ENCODE data around the gene DPEP2NB.
"Not testable (repeated sequence)": the region's sequence is repeated elsewhere in the genome, so short reads cannot be mapped to it uniquely, and the experiment has no call there.

DPEP2NB gene, protein sequence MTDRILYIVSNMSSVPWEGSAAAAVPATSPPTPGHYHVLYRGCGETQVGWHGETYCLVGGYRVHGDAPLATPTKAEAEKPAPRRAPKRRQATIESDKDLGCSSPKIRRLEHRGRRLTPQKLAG

DNA sequence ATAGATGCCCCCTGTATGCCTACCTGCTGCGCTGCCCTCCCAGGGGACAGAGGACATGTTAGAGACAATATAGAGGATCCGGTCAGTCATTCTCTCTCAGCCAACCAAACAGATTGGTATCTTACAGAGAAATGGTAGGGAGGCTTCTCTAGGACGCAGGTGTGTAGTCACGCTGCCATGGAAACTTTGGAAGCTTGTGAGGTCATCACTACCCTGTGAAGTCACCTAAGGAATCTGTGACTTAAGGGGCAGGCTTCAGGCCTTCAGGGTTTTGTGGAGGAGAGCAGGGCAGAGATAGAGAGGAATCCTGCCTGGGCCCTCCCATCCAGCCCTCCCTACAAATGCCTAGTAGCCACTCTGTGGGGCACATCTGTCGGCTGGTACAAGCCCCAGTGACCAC is at the start of gene DPEP2NB:
Gene DPEP2NB, minus strand, starts transcription at position 231 of the 400 bp plus-strand sequence. Its CDS starts 141 bp downstream, at position 90.
- DNase-seq, result no peak

DNA sequence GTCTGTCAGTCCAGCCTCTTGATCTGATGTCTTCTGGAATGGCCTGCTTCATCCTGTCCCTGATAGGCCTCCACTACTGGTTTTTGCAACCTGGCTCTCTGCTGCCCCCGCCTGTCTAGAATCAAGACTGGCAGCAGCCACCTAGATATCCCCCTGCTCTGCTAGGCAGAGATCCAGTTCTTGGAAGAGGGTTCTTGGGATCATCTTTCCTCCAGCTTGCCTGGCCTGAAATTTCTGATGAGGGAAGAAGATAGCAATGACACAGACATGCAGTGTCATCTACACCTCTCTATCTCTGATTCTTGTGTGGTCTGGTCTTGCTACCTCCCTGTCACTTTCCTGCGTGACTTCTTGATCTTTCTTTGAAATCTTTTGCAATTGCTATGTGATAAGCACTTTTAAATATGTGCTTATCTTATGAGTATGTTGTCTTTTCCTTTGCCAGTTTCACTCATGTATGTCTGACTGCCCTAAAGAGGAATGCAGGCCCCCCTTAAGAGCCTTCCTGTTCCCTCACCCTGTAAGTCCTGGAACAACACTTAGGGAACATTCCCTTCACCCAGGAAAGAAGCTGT is 49.2 kb upstream of the DPEP2NB start:
- peak; percentile 70 for DNase-seq

DNA sequence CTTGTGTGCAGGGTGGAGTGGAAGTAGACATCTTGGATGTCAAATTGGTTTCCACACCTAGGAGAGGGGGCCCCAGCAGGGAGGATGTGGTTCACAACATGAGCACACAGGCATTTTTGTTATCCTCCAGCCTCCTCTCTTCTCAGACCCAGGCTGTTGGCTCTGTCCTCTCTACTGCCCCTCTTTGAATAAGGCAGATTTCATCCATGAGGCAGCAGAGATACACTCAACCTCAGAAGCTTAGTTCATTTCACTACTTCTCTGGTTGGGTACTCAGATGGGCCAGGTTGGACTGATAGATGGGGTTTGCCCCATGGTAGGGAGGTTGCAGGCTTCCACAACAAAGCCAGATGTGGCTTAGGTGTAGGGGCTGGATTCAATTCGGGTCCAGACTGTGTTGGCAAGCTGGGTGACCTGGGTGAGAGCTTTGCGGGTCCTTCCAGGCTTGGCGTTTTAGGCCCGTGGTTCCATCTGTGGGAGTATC is 47.2 kb upstream of the DPEP2NB start:
- DNase-seq, result no peak

DNA sequence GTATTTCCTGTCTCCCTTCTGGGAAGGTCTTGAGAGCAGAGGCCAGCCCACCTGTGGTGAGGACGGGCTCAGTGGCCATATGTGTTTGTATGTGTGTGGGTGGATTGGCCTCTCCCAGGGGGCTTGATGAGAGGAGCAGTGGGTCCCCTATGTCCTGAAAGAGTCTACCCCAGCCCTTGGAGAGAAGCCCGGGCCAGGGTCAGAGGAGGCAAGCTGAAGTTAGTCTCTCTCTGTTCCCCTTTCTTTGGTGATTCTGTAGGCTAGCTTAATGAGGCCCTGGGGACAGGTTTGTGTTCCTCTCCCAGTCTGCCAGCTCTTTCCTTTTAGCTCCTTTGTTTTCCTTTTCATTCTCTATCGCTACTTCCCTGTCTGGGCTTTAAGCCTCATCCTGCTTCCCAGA is 45.7 kb upstream of the DPEP2NB start:
- no peak for DNase-seq

DNA sequence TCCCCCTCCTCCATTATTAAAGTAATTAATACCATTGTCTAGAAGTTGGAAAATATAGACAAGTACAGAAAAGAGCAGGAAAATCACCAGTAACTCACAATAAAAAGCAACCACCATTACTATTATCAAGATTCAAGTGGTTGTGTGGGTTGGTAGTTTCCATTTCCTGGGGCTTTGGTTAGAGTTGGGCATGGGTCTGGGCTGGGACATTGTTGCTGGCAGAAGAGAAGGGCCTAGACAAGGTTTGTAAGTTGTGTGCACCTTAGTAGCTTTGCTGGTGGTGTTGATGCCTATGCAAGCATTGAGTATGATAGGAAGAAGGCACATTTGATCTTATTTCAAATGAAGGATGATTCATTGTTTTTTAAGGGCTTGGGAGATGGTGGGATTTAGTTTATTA is 44.1 kb upstream of the DPEP2NB start:
- DNase-seq, result no peak

DNA sequence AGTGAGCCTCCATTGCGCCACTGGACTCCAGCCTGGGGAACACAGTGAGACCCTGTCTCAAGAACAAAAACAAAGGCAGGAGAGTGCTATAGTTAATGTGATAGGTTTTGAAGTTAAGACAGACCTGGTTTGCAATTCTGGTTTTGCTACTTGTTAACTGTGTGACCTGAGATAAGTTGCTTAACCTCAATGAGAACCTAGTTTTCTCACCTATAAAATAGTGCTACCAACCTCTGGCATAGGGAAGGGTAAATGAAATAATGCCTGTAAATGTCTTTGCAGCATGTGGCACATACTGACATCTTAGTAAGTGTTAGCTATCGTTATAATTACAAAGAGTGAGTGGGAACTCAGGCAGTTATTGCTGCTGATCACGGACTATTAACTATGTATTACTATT is 39.7 kb upstream of the DPEP2NB start:
- DNase-seq, result no peak

DNA sequence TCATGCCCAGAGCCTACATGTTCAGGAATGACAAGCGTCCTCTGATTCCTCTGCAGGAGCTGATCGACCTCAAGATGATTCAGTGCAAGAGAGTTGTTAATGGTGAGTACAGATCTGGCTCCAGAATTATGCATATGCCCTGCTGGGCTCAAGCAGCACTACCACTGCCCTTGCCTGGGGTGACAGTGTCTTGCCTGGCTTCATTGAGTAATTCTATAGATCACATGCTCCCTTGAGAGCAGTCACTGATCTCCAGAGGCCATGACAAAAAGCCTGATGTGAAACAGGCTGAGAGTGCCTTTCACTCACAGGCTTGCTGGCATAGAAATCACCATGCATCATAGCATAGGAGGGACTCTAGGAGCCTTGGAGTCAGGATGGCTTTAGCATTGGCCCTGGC is 33.7 kb upstream of the DPEP2NB start:
- DNase-seq, result no peak

DNA sequence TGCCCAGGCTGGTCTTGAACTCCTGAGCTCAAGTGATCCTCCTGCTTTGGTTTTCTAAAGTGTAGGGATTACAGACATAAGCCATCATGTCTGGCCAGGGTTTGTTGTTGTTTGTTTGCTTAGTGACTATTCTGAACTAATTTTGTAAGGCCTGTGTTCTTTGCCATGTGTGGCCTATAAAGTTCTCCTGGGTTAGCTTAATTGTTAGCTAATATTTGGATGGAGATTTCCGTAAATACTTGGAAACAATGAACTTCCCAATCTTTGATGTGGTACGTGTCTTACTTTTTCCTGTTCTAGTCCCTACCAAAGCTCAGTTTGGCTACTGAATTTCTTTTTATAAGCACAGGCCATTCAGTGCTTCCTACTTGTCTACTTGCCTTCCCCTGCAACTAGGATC is 32.3 kb upstream of the DPEP2NB start:
- DNase-seq, result no peak

DNA sequence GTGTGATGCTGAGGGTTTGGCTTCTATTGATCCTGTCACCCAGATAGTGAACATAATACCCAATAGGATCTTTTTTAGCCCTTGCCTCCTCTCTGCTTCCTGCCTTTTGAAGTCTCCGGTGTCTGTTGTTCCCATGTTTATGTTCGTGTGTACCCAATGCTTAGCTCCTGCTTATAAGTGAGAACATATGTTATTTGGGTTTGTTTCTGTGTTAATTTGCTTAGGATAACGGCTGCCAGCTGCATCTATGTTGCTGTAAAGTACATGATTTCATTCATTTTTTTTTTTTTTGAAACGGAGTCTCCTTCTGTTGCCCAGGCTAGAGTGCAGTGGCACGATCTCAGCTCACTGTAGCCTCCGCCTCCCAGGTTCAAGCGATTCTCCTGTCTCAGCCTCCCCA is 30.4 kb upstream of the DPEP2NB start:
- DNase-seq, result no peak

DNA sequence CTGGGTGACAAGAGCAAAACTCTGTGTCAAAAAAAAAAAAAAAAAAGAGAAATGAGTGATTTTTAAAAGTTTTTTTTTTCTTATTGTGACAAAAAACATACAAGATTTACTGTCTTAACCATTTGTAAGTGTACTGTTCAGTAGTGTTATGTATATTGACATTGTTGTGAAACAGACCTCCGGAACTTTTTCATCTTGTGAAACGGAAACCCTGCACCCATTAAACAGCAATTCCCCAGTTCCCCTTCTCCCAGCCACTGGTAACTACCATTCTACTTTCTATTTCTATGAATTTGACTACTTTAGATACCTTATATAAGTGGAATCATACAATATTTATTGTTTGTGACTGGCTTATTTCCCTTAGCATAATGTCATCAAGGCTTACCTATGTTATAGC is 26.1 kb upstream of the DPEP2NB start:
- no peak for DNase-seq

DNA sequence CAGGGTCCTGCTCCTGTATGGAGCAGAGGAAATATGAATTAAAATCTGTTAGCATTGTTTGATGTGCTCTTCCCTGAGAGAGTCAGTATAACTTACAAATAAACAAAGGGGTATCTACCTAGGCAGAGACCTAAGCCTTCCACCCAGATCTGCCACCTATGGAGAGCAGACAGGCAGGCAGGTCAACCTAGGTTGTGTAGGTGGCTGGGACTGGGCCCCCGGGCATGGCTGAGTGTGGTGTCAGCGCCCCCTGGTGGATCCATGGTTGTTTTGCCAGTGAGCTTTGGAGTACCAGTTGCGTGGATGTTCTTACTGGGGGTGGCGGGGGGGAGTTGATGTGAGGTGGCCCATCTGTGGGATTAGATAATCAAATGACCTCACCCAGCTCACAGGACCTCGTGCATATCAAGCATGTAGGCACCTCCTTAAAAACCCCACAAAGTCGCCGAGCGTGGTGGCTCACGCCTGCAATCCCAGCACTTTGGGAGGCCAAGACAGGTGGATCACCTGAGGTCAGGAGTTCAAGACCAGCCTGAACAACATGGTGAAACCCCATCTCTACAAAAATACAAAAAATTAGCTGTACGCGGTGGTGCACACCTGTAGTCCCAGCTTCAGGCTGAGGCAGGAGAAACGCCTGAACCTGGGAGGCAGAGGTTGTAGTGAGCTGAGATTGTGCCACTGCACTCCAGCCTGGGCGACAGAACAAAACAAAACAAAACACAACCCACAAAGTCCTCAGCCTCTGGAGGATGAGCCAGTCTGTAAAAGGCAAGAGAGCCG is 25.0 kb upstream of the DPEP2NB start:
- peak; percentile 92 for DNase-seq

DNA sequence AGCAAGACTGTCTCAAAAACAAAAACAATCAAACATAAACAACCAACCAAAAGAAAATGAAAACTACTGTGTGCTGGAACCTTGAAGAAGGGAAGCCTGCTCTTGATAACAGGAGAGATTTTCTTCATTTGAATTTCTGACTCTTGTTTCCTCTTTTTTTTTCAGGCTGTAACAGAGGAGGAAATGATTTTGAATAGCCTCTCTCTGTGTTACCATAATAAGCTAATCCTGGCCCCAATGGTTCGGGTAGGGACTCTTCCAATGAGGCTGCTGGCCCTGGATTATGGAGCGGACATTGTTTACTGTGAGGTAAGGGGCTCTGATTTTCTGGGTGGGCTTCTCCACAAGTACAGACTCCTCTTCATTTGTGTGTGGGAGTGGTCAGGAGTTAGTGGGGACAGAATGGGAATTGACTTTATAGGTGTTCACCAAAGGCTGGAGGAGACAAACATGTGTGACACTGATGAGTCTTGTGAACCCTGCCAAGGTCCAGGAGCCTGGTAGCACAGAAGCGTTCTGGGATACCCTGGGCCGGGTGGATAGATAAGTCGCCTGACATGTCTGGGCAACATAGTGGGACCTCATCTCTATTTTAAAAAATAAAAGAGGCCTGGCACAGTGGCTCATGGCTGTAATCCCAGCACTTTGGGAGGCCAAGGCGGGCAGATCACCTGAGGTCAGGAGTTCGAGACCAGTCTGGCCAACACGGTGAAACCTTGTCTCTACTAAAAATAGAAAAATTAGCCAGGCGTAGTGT is 22.3 kb upstream of the DPEP2NB start:
- DNase-seq, result no peak

DNA sequence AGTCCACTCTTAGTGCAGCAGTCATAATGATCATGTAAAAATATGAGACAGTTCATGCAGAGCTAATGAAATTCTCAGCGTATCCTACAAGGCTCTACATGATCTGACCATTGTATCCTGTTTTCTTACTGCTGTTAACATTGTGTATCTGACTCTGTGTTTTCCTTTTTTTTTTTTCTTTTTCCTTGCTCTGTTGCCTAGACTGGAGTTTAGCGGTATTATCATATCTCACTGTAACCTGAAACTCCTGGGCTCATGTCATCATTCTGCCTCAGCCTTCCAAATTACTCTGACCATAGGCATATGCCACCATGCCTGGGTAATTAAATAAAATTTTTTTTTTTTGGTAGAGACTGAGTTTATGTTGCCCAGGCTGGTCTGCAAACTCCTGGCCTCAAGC is 19.5 kb upstream of the DPEP2NB start:
- no peak for DNase-seq

DNA sequence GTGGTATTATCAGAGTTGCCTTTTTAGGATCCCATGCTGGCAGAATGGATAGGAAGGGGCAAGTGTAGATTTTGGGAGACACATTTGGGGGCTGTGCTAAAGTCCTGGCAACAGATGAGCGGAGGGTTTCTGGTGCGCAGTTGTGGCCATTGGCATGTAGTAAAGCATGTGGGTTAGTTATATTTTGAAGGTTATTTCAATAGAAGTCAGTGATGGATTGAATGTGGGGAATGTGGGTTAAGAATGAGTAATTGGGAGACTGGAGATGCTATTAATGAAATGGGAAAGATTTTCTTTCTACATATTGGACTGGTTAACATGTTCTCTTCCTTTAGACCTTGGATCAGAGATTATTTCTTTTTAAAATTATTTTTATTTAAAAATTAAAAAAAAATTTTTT is 17.4 kb upstream of the DPEP2NB start:
- DNase-seq, result no peak

DNA sequence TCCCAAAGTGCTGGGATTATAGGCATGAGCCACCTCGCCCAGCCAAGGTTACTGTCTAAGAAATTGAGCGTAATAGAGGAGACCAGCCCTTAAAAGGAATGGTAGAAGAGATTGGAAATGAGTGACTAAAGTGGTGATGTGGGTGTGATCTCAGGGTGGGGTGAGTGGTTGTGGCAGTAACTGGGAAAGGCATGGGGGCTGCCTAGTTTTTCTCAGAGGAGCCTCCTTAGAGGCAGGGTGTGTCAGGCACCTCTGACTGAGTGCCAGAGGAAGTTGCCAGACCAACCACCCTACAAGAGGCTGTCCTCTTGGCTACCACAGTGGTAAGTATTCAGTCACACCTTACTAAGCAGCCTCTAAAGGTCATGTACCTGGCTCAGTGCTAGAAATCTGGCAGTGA is 16.2 kb upstream of the DPEP2NB start:
- no peak for DNase-seq

DNA sequence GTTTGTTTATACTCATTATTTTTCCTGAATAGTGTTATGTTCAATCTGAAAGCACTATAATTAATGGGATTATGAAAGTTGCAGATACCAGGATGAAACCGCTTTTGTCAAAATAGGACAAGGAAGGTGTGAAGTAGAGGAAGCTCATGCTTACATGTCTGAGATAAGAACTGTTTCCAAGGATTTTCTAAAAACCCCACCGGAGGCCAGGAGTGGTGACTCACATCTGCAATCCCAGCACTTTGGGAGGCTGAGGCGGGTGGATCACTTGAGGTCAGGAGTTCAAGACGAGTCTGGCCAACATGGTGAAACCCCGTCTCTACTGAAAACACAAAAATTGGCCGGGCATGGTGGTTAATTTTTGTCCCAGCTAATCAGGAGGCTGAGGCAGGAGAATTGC is 14.4 kb upstream of the DPEP2NB start:
- not testable (repeated sequence) for DNase-seq

DNA sequence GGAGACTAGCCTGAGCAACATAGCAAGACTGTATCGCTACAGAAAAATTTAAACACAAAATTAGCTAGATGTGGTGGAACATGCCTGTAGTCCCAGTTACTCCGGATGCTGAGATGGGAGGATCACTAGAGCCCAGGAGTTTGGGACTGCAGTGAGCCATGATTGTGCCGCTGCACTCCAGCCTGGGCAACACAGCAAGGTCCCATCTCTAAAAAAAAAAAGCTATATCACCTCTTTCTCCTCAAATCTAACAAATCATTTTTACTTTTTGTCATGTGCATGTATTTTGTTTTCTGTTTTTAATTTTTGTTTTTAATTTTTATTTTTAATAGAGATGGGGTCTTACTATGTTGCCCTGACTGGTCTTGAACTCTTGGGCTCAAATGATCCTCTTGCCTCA is 13.3 kb upstream of the DPEP2NB start:
- no peak for DNase-seq

DNA sequence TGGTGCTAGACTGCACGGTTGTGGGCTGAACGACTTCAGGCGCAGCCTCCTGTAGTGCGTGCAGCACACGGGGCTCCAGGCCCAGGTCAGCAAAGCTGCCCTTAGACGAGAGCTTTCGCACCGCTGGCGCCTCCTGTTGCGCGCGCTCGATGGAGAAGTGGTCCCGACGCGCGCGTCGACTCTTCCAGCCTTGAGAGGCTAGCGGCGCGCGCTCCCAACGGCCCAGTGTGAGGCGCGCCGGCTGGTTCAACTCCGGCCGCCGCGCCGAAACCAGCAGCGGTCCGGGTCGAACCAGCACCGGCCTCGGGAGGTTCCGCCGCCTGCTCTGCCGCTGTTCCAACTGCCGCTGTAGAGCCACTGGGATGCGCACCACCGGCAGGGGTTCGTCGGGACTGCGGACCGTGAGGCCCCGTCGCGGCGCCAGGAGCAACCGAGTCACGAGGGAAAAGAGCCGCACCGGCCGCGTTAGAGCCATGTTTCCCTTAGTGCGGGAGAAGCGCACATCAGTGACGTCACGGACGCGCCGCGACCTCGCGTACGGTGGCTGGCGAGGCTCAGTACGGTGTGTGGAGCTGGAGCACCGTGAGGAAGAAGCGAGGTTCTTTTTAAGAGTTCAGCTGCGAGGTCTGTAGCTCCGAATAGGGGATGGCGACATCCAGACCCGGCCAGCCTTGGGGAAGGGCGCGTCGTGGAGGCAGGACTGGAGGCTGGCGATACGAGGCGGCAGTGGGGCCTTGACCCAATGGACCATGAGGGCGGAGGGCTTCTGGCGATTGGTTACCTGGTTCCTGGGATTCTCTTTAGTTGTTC is 7.2 kb upstream of the DPEP2NB start, which contains the start of the genes DDX28 and DUS2:
Gene DDX28, minus strand, starts transcription at position 505 of the 810 bp plus-strand sequence. Its CDS starts 30 bp downstream, at position 475.
Gene DUS2, plus strand, starts transcription at position 557 of the 810 bp plus-strand sequence. CDS start 14,740 bp downstream, outside the sequence.
- DNase-seq, result peak; percentile 96

DNA sequence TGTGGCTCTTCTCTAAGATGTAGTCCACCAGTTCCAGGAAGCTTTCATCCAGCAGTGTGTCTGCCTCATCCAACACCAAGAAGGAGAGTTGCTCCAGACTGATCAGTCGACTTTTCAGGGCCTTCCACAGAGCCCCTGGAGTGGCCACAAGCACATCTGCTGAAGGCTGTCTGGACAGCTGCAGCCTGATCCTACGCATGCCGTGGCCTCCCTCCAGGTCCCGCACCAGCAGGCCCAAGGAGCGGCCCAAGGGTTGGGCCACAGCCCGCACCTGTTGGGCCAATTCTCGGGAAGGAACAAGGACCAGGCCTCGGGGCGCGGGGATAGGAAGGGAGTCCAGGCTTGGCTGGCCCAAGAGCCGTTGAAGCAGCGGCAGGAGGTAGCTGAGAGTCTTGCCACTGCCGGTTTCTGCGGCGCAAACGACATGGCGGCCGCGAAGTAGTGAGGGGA is 6.6 kb upstream of the DPEP2NB start:
- no peak for DNase-seq

DNA sequence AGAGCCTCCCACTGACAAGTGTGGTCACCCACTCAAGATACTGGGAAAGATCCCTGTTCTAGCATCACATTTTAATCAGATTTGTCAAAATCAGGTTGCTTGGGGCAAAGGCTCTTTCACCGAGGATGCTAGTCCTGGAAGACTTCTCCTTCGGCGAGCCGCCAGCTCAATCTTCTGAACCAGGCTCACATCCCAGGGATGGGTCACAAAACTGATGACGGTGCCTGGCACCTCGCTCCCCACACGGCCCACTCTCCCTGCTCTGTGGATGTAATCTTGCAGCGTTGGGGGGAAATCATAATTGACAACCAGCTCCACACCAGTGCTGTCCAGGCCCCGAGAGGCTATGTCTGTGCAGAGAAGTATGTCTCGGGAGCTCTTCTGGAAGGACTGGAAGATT is 5.8 kb upstream of the DPEP2NB start:
- no peak for DNase-seq

DNA sequence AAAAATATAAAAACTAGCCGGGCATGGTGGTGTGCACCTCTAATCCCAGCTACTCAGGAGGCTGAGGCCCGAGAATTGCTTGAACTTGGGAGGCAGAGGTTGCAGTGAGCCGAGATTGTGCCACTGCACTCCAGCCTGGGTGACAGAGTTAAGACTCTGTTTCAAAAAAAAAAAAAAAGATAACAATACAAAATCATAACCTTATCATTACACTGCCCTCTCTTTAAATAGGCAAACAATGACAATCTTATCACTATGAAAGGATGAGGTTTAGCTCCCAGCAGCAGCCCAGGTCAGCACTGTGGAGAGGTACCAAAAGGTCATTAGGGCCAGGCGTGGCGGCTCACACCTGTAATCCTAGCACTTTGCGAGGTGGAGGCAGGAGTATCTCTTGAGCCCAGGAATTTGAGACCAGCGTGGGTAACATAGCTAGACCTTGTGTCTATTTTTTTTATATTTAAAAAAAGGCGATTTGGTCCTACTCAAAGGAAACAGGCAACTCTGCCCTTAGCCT is 3.5 kb upstream of the DPEP2NB start:
- DNase-seq, result no peak

DNA sequence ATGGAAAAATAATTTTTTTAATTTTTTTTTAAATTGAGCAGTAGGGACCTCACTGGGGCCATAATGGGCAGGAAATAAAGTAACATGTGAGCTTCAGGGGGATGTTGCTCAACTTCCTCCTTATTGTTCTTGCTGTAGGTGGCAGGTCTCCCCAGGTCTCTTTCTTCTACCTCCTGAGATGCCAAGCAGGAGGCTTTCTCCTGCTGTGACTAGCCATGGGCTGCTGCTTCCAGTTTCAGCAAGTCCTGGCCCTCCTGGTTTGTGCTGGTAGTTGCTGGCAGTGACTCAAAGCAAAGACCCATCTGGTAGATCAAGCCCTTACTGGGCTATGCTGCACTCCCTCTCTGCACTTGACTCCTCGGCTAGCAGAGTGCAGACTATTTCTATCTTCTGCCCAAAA is 2.3 kb downstream of the DPEP2NB start:
- DNase-seq, result no peak
